ENCODE measurements around the gene FLVCR2.

DNA sequence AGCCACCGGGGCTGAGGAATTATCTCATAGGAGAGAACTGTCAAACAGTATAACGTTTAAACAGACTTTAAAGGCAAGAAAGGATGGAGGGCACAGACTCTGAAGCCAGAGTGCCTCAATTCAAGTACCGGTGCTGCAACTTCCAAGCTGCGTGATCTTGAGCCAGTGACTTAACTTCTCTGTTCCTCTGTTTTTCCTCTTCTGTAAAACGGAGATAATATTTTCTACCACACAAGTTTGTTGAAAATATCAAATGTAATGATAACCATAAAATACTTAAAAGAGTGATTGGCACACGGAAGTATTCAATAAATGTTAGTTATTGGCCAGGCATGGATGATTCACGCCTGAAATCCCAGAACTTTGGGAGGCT lies 38.0 kb upstream of the FLVCR2 start:
- TF ChIP-seq POLR2AphosphoS5 (IDR thresholded peaks at IDR 0.05; ENCODE audit: borderline replicate concordance, low read depth, low read length) (no peak), EZH2 (IDR thresholded peaks at IDR 0.05) (no peak), FOXP2 (optimal IDR thresholded peaks at IDR 0.05; ENCODE audit: control extremely low read depth, extremely low read length, insufficient read depth) (no peak)

Measured in SK-N-MC (cell line).